ENCODE measurements around the gene TYSND1. TPM values are rescaled to one million over a fixed set of nuclear protein-coding genes. Genes with fewer than 3 reads are reported as not detected.
A peak's percentile ranks its signal among the peaks of the same experiment; 100 is the strongest.

TYSND1 gene
- total RNA-seq, 1 experiment from 2014 or later = 39.3 TPM

GRCh38 chr10:70190581-70190980, 44.1 kb upstream of the TYSND1 start:
- H3K4me3 ChIP-seq (ENCODE audit: low read depth in 2 of 2, low read length in 2 of 2) = no peak overlapping the region
- no peak for DNase-seq (ENCODE audit: low read depth, low spot score)
- POLR2A ChIA-PET = interaction anchor here (0.6 kb wide), 1 partner anchor 665 kb away, joined by 3 read pairs; no protein-coding TSS in a partner anchor
- in situ Hi-C loops (cut with HindIII; ENCODE audit: low pct_unique_long_range_greater_than_20kb, low sequenced_read_pairs) = no loop called here
- H3K27me3 ChIP-seq (ENCODE audit: control insufficient read depth, insufficient read depth, low read length) = no peaks in the 10 kb centered on the region
- intact Hi-C loops (cut with micrococcal nuclease; ENCODE audit: unreplicated experiment) = no loop called here
- no peaks in the 10 kb centered on the region for H3K36me3 ChIP-seq (ENCODE audit: control insufficient read depth, insufficient read depth, low read length)
- 0 out of 2 replicates have a peak, but pooled peaks have one; percentile 35 for ATAC-seq
- no TSS peak for BruUV-seq (replicated peaks)
- H3K27ac ChIP-seq (ENCODE audit: low read length) = no peak overlapping the region
- H3K4me1 ChIP-seq (ENCODE audit: control insufficient read depth, insufficient read depth, low read length) = peaks cover 5% of the 10 kb centered on the region
- TF ChIP-seq TCF7L2 (IDR thresholded peaks at IDR 0.05; ENCODE audit: low read depth, low read length) = no peak
- TF ChIP-seq POLR2AphosphoS5 (IDR thresholded peaks at IDR 0.05; ENCODE audit: low read depth, low read length) = no peak
- TF ChIP-seq, protein P1, sequence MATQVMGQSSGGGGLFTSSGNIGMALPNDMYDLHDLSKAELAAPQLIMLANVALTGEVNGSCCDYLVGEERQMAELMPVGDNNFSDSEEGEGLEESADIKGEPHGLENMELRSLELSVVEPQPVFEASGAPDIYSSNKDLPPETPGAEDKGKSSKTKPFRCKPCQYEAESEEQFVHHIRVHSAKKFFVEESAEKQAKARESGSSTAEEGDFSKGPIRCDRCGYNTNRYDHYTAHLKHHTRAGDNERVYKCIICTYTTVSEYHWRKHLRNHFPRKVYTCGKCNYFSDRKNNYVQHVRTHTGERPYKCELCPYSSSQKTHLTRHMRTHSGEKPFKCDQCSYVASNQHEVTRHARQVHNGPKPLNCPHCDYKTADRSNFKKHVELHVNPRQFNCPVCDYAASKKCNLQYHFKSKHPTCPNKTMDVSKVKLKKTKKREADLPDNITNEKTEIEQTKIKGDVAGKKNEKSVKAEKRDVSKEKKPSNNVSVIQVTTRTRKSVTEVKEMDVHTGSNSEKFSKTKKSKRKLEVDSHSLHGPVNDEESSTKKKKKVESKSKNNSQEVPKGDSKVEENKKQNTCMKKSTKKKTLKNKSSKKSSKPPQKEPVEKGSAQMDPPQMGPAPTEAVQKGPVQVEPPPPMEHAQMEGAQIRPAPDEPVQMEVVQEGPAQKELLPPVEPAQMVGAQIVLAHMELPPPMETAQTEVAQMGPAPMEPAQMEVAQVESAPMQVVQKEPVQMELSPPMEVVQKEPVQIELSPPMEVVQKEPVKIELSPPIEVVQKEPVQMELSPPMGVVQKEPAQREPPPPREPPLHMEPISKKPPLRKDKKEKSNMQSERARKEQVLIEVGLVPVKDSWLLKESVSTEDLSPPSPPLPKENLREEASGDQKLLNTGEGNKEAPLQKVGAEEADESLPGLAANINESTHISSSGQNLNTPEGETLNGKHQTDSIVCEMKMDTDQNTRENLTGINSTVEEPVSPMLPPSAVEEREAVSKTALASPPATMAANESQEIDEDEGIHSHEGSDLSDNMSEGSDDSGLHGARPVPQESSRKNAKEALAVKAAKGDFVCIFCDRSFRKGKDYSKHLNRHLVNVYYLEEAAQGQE (IDR thresholded peaks at IDR 0.05; ENCODE audit: insufficient read depth in 1 of 2, low read depth in 2 of 2, low read length in 1 of 2) = no peak
- TF ChIP-seq, protein P2, sequence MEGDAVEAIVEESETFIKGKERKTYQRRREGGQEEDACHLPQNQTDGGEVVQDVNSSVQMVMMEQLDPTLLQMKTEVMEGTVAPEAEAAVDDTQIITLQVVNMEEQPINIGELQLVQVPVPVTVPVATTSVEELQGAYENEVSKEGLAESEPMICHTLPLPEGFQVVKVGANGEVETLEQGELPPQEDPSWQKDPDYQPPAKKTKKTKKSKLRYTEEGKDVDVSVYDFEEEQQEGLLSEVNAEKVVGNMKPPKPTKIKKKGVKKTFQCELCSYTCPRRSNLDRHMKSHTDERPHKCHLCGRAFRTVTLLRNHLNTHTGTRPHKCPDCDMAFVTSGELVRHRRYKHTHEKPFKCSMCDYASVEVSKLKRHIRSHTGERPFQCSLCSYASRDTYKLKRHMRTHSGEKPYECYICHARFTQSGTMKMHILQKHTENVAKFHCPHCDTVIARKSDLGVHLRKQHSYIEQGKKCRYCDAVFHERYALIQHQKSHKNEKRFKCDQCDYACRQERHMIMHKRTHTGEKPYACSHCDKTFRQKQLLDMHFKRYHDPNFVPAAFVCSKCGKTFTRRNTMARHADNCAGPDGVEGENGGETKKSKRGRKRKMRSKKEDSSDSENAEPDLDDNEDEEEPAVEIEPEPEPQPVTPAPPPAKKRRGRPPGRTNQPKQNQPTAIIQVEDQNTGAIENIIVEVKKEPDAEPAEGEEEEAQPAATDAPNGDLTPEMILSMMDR (IDR thresholded peaks at IDR 0.05) = no peak
- TF ChIP-seq SIN3A (IDR thresholded peaks at IDR 0.05; ENCODE audit: borderline replicate concordance, insufficient read depth, low read depth, low read length) = no peak
- CTCF ChIA-PET = no interaction called here
- H3K9me3 ChIP-seq (ENCODE audit: control insufficient read depth, insufficient read depth, low read depth, low read length) = no peaks in the 10 kb centered on the region

GRCh38 chr10:70190102-70190501, 43.6 kb upstream of the TYSND1 start:
- ATAC-seq (no peak), DNase-seq (ENCODE audit: low read depth, low spot score) (no peak)
- BruUV-seq (replicated peaks) = no TSS peak
- Histone ChIP-seq H3K4me1 (ENCODE audit: control insufficient read depth, insufficient read depth, low read length) (peaks cover 5% of the 10 kb centered on the region), H3K36me3 (ENCODE audit: control insufficient read depth, insufficient read depth, low read length) (no peaks in the 10 kb centered on the region), H3K4me3 (ENCODE audit: low read depth in 2 of 2, low read length in 2 of 2) (no peak overlapping the region), H3K27me3 (ENCODE audit: control insufficient read depth, insufficient read depth, low read length) (no peaks in the 10 kb centered on the region), H3K27ac (ENCODE audit: low read length) (no peak overlapping the region), H3K9me3 (ENCODE audit: control insufficient read depth, insufficient read depth, low read depth, low read length) (no peaks in the 10 kb centered on the region)
- intact Hi-C loops (cut with micrococcal nuclease; ENCODE audit: unreplicated experiment) = no loop called here
- TF ChIP-seq, protein P1 (IDR thresholded peaks at IDR 0.05; ENCODE audit: insufficient read depth in 1 of 2, low read depth in 2 of 2, low read length in 1 of 2) = no peak
- ChIA-PET POLR2A (no interaction called here), CTCF (no interaction called here)
- in situ Hi-C loops (cut with HindIII; ENCODE audit: low pct_unique_long_range_greater_than_20kb, low sequenced_read_pairs) = no loop called here

All from Panc1 (cell line).